Kidney (tissue), 14 donors: ENCODE data around the gene SLC37A4. TPM values are rescaled to one million over a fixed set of nuclear protein-coding genes. Genes with fewer than 3 reads are reported as not detected.

ENCODE experiments used
- DNase-seq, 5 donors: peaks; one replicate each; pipeline ENCODE4 v3.0.0-alpha.2; 2013 to 2020
- FAIRE-seq: peaks from 2 replicates; lab custom pipeline; 2012; peaks lifted over from hg19 to GRCh38; lab: Jason Lieb, UNC
- H3K27ac ChIP-seq, 2 donors: one replicate each; pipeline ENCODE4 v1.7.0; 2013; ENCODE audit warnings: low read depth in 2 of 2, low read length in 2 of 2, inconsistent platforms in 1 of 2
- H3K27me3 ChIP-seq: one replicate; pipeline ENCODE4 v1.7.1; 2013; ENCODE audit warnings: low read length, inconsistent platforms; ENCODE audit not compliant: control insufficient read depth, insufficient read depth
- H3K36me3 ChIP-seq, 3 donors: one replicate each; pipeline versions ENCODE4 v1.7.0 to v1.7.1; 2013; ENCODE audit warnings: low read length in 3 of 3, control low read depth in 1 of 3, inconsistent platforms in 1 of 3; ENCODE audit not compliant: insufficient read depth in 3 of 3, control insufficient read depth in 2 of 3
- H3K4me1 ChIP-seq, 3 donors: one replicate each; pipeline versions ENCODE4 v1.7.0 to v1.7.1; 2013; ENCODE audit warnings: low read length in 3 of 3, inconsistent platforms in 1 of 3, low read depth in 1 of 3; ENCODE audit not compliant: control insufficient read depth in 2 of 3, insufficient read depth in 2 of 3
- H3K4me3 ChIP-seq, 3 donors: one replicate each; pipeline versions ENCODE4 v1.7.0 to v1.8.1; 2013; ENCODE audit warnings: low read length in 3 of 3, control low read depth in 1 of 3, inconsistent platforms in 1 of 3
- H3K9ac ChIP-seq, 3 donors: one replicate each; pipeline versions ENCODE4 v1.7.0 to v1.7.1; 2013; ENCODE audit warnings: low read length in 3 of 3, control low read depth in 1 of 3, inconsistent platforms in 1 of 3
- H3K9me3 ChIP-seq, 3 donors: one replicate each; pipeline versions ENCODE4 v1.7.0 to v1.7.1; 2013; ENCODE audit warnings: low read length in 3 of 3, control low read depth in 1 of 3, inconsistent platforms in 1 of 3; ENCODE audit not compliant: control insufficient read depth in 2 of 3, insufficient read depth in 1 of 3
- CTCF ChIP-seq: IDR thresholded peaks from 3 replicates; pipeline ENCODE4 v1.5.1; 2012; ENCODE audit warnings: mild to moderate bottlenecking, moderate library complexity, borderline replicate concordance; ENCODE audit not compliant: insufficient read depth; ENCODE audit errors: extremely low read depth
- intact Hi-C: fragments of 100-400 bp; cut with DNase I; formaldehyde crosslinking; loops from one replicate; pipeline ENCODE4 v1.11.1; 2022
- polyA plus RNA-seq: library from polyadenylated mRNA; stranded (reverse); fragments of 350-450 nt; fragmentation: Illumina TruSeq; extraction: RNeasy Lipid Tissue Mini Kit (QIAGEN cat#74804); gene quantifications from one replicate; pipeline ENCODE4 v1.2.3, GENCODE V29; 2014; ENCODE audit warnings: low read depth, low replicate concordance; ENCODE audit not compliant: insufficient read depth
- total RNA-seq: library from RNA; stranded (reverse); fragmentation: NEBNext Ultra II Directional; extraction: Animal tissue kit (Norgen Biotek cat#: 25700); gene quantifications from one replicate; pipeline ENCODE4 v1.2.1, GENCODE V29; 2021
- donor health status: control.
- donor health status: control.
- donor health status: control.
- donor health status: control.
- donor health status: control.
- donor health status: DM: yes; HTN: yes; CAD: no.
- donor health status: Normal renal cell carcinoma (clear cell type).

SLC37A4 gene
- total and polyA plus RNA-seq, 2 donors from 2014 or later, result 49.5 to 115 TPM

GRCh38 chr11:119028346-119029068 lies 2.2 kb downstream of the SLC37A4 start:
- DNase-seq (peak in 2 of 5 donors; percentile 14 to 37), FAIRE-seq (no peak)
- peaks cover 5 to 42% (median 40%) of the 10 kb centered on the region in 3 donors for H3K4me1 ChIP-seq
- peak overlapping the region; percentile 52 to 91 (median 78) for H3K4me3 ChIP-seq
- intact Hi-C loops, result no loop called here
- H3K27me3 ChIP-seq, result no peaks in the 10 kb centered on the region
- H3K9ac ChIP-seq, result peak overlapping the region in 2 of 3 donors; percentile 67 to 89
- H3K27ac ChIP-seq, result peak overlapping the region; percentile 36 to 69
- H3K9me3 ChIP-seq, result no peaks in the 10 kb centered on the region
- no peak for TF ChIP-seq CTCF
- H3K36me3 ChIP-seq, result peaks cover 2 to 35% (median 26%) of the 10 kb centered on the region in 3 donors

GRCh38 chr11:119027561-119028345 lies 2.9 kb downstream of the SLC37A4 start:
- intact Hi-C loops, result no loop called here
- Histone ChIP-seq H3K4me1 (peaks cover 5 to 46% (median 44%) of the 10 kb centered on the region in 3 donors), H3K27me3 (no peaks in the 10 kb centered on the region), H3K27ac (no peak overlapping the region), H3K4me3 (peak overlapping the region in 2 of 3 donors; percentile 78 to 91), H3K9ac (peak overlapping the region in 1 of 3 donors; percentile 54), H3K9me3 (no peaks in the 10 kb centered on the region), H3K36me3 (peaks cover 5 to 41% (median 28%) of the 10 kb centered on the region in 3 donors)
- FAIRE-seq, result no peak
- no peak for DNase-seq
- no peak for TF ChIP-seq CTCF

- H3K36me3 ChIP-seq, result peaks cover 5 to 44% (median 28%) of the 10 kb centered on the region in 3 donors
- no peak for TF ChIP-seq CTCF
- H3K27ac ChIP-seq, result peak overlapping the region in 1 of 2 donors; percentile 20
- H3K4me3 ChIP-seq, result peak overlapping the region; percentile 16 to 91 (median 78)
- FAIRE-seq (no peak), DNase-seq (peak in 3 of 5 donors; percentile 34 to 78 (median 56))
- no peak overlapping the region for H3K9ac ChIP-seq
- peaks cover 5 to 46% (median 46%) of the 10 kb centered on the region in 3 donors for H3K4me1 ChIP-seq
- intact Hi-C loops, result no loop called here
- H3K9me3 ChIP-seq, result no peaks in the 10 kb centered on the region
- no peaks in the 10 kb centered on the region for H3K27me3 ChIP-seq
Observed at GRCh38 chr11:119026970-119027369, 3.7 kb downstream of the SLC37A4 start.
